Stimulated activated CD4-positive, alpha-beta T cell treated with anti-CD3 and anti-CD28 coated beads, Interleukin-1b, Interleukin-23, amount 100 ng/mL, for 1 hour (primary cell): ENCODE data around the gene STK32B.
"Not testable (repeated sequence)": the region's sequence is repeated elsewhere in the genome, so short reads cannot be mapped to it uniquely, and the experiment has no call there.

Experiments
- DNase-seq, 2 donors: peaks; one replicate each; pipeline ENCODE4 v3.0.0-alpha.2; 2020; ENCODE audit warnings: low read depth in 2 of 2

The STK32B gene

DNA sequence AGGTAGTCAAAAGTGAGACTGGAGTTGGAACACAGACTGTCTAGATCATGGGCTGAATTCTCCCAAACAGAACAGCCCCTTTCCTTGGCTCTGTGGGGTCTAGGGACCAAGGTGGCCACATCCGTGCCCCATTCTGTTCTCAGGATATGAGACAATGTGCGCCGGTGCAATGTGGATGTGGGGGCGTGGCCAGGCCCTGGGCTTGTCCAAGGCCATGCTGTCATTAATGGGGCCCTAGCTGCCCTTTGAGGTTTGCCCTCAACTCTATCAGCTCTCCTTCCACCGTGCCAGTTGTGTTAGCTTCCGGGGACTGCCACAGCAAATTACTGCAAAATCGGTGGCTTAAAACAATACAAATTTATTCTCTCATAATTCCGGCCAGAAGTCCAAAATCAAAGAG is 344.5 kb downstream of the STK32B start:
- DNase-seq, result no peak

- no peak for DNase-seq
Observed at GRCh38 chr4:5398056-5398455, 346.8 kb downstream of the STK32B start.

DNA sequence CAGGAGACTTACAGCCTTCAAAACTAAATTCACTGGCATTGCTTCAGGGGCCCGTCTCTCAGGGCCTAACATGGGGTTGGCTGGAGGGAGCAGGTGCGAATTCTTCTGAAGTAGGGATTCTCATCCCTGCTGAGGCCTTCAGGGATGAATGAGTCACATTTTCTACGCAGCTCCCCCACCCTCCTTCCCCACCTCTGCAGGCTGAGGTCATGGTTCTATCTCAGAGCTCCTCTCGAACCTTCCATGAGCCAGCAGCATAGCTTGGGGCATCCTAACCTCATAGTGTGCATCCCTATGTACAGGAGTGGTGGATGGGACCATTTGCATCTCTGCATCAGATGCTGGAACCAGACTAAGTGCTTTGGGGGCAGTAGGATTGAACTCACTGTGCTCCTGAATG is 347.8 kb downstream of the STK32B start:
- DNase-seq, result no peak

DNA sequence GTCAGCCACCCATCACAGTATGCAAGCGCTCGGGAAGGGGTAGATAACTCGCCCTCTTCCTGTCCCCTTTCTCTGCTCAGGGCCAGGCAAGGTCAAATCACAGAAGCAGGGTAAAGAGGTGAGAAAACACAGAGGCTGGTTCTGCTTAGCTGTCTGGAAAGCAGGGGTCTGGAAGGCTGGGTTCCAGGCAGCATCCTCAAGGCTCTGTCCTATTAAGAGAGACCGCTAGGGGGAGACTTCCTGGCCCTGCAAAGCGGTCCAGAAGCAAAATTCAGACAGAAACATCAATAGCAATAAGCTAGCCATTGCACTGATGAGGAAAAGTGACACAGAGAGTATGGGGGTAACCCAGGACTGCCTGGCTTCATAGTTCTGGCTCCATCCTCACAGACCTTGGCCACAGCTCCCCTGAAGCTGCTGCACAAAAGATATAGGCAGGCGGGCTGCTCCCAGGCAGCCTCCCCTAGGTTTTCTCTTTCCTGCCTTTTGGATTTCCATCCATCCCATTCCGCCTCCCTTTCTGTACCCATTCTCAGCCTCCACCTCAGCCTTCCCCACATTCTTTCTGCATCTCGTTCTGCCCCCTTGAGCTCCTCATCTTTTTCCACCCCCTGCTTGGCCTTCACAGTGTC is 348.6 kb downstream of the STK32B start:
- no peak for DNase-seq

- DNase-seq, result no peak
Observed at GRCh38 chr4:5403746-5404497, 352.6 kb downstream of the STK32B start.

- no peak for DNase-seq
Observed at GRCh38 chr4:5409237-5409636, 358.0 kb downstream of the STK32B start.

GRCh38 chr4:5409972-5410618 is 358.8 kb downstream of the STK32B start:
- no peak for DNase-seq

DNA sequence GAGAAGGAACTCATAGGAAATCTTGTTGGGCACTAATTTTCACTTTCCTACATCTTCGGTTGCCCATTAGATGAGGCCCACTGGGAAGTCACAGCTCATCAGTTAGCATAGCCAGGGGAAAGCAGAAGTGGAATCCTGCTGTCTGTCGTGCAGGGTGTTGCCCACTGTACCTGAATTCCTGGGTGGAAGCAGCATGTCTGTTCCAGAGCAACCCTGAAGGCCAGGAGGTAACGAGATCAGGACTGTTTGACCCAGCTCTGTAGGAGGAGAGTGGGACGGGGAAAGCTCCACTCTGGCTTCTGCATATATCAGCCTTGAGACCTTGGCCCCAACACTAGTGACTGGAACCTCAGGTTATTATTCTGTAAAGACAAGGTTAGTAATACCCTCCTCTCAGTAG is 361.0 kb downstream of the STK32B start:
- no peak for DNase-seq

GRCh38 chr4:5412751-5413150 is 361.5 kb downstream of the STK32B start:
- DNase-seq, result no peak

DNA sequence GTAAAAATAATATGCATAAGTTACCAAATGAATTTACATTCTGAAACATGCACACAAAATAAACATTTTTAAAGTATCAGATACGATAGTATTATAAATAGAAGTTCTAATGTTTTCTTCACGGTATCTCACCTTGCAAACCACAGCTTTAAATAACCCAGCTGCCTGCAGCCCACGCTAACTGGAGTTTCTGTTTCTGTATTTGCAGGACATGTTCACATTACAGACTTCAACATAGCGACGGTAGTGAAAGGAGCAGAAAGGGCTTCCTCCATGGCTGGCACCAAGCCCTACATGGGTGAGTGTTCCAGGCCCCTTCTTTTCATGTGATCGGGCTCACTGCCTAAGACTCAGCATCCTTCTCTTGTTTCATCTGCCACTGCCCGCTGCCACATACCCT is 365.4 kb downstream of the STK32B start:
- no peak for DNase-seq

GRCh38 chr4:5420266-5420665 is 369.0 kb downstream of the STK32B start:
- DNase-seq, result no peak

GRCh38 chr4:5421416-5421815 is 370.1 kb downstream of the STK32B start:
- DNase-seq, result no peak

DNA sequence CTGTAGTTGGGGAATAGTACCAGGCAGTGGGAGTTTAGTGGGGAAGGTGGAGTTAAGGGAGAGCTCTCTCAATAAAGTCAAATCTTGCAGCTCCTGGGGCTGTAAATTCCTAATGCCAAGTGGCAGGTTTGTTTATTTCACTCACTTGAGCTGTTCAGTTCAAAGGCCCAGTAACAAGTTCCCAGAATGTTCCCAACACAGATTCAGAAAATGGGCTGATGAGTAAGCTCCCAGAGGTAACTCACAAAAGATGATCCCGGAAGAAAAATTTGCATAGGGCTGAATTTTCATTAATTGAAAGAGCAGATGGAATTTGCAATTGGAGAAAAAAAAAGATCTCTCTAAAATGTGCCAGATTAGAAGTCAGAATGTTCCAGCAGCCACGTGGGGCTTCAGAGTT is 370.9 kb downstream of the STK32B start:
- DNase-seq, result no peak

GRCh38 chr4:5423670-5424069 is 372.4 kb downstream of the STK32B start:
- no peak for DNase-seq

DNA sequence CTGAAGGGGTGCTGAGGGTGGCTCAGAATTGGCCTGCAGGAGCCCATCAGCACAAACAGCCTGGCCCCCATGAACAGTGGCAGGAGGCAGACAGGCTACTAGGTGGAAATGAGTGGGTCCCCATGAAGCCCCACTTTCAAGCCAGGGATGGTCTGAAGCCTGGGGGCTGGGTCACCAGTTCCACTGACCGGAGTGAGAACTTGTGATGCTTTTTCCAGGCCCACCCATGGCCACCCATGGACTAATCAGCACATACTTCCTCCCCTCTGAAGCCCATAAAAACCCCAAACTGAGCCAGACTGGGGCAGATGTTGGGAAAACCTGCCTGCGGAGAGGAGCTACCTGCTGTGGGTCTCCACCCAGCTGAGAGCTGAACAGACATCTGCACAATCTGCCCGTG is 372.9 kb downstream of the STK32B start:
- DNase-seq, result no peak

DNA sequence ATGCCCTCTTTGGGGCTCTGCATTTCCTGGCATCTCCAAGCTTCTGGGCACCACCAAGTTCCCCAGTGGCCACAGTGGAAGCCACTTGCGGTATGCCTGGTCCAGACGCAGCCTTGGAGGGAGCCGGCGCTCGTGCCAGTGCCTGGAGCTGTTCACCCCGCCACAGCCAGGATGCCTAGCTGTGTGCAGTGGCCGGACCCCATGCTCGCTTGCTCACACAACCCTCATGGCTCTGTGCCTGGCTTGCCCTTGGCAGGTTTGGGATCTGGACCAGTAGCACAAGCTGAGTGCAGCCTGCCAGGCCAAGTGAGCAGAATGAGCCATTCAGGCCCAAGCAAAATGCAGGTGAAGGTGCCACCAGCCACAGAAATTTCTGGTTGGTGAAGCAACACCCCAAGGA is 373.6 kb downstream of the STK32B start:
- DNase-seq, result no peak

- DNase-seq, result no peak
Observed at GRCh38 chr4:5429747-5430146, 378.5 kb downstream of the STK32B start.

DNA sequence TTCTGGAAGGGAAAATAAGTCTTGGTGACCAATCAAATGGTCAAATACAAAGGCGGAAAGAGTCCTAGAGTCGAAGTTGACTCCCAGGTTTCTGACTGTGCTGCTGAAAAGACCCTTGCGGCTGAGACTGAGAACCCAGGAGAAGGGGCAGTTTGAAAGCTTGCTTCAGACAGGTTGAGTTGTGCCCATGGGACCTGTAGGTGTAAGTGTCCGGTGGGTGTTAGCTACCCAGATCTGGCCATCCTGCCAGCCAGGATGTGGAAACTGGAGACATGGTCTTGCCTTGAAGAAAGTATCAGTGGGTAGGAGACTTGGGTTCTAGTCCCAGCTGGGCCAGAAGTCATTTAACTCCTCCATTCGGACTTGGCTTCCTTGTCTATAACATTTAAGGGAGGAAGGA is 381.9 kb downstream of the STK32B start:
- no peak for DNase-seq

DNA sequence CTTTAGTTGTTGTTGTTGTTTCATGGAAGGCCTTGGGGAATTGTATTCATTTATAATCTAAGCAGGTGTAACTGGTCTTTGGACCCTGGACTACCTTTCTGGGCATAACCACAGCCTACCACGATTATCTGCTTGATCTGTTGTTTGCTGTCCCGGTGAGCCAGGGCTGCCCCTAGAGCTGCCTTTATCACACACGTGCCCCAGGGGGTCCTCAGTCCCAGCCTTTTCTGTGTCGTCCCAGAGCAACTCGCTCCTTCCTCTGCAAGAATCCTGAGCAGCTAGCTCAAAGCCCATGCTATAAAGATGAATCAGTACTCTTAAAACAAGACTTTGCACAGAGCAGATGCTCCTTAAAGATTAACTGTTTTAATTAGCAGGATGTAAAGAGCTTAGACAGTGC is 383.9 kb downstream of the STK32B start:
- no peak for DNase-seq

GRCh38 chr4:5435823-5436222 is 384.5 kb downstream of the STK32B start:
- DNase-seq, result no peak

DNA sequence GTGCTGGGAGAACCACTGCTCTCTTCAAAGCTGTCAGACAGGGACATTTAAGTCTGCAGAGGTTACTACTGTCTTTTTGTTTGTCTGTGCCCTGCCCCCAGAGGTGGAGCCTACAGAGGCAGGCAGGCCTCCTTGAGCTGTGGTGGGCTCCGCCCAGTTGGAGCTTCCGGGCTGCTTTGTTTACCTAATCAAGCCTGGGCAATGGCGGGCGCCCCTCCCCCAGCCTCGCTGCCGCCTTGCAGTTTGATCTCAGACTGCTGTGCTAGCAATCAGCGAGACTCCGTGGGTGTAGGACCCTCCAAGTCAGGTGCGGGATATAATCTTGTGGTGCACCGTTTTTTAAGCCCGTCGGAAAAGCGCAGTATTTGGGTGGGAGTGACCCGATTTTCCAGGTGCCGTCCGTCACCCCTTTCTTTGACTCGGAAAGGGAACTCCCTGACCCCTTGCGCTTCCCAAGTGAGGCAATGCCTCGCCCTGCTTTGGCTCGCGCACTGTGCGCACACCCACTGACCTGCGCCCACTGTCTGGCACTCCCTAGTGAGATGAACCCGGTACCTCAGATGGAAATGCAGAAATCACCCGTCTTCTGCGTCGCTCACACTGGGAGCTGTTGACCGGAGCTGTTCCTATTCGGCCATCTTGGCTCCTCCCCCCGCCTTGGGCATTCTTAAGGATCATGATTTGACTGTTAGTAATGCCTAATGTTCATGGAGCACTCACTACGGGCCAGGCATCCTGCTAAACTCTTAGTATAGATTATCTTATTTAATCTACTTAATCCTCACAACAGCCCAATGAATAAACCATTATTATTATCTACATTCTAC is 392.9 kb downstream of the STK32B start:
- DNase-seq, result not testable (repeated sequence)

DNA sequence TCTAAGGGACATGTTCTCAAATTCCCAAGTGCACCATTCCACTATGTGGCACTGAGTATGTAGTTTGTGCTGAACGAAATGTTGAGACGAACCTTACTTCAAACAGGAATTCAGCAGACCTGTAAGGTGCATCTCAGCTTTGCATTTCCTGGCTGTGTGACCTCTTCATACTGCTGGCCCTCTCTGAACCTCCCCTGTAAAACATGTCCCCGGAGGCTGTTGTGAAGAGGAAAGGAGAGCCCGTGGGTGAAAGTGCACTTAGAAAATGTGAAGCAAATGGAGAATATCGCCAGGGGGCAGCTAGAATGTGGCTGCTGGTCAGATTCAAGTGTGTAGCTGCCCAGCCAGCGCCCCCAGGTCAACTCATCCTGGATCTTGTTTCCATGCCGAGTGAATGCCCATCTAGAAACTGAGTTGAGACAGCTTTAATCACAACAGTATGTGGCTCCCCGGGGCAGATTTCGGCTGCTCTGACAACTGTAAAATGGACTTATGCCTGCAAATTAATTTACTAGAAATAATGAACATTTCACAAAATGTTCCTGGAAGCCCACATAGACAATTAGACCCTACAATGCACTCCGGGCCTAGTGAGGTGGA is 393.7 kb downstream of the STK32B start:
- DNase-seq, result no peak
